WTC11 (cell line): ENCODE measurements around the gene RBM10. TPM values are rescaled to one million over a fixed set of nuclear protein-coding genes. Genes with fewer than 3 reads are reported as not detected.

Experiments used
- ATAC-seq: fragments of 200-7000 bp; cut with Tn5 transposase; 2 replicates; pipeline ENCODE4 v1.10.0; 2021; ENCODE audit warnings: mild to moderate bottlenecking, moderate library complexity
- CTCF ChIA-PET: fragments of 300-600 bp; sonication (Branson Sonifier 250); formaldehyde crosslinking; loops from one replicate; lab custom pipeline; 2021; ENCODE audit warnings: antibody characterized with exemption; lab: Charles Lee
- POLR2A ChIA-PET: fragments of 350-600 bp; sonication (Branson Sonifier 250); formaldehyde crosslinking; loops from one replicate; lab custom pipeline; 2021; ENCODE audit warnings: antibody characterized with exemption; lab: Charles Lee
- DNase-seq: peaks from one replicate; pipeline ENCODE4 v3.0.0; 2021; ENCODE audit warnings: low spot score
- H3K27ac Mint-ChIP-seq: 2 replicates; pipeline ENCODE4 v1.8.0; 2021; ENCODE audit warnings: mixed read lengths
- H3K27me3 Mint-ChIP-seq: 2 replicates; pipeline ENCODE4 v1.8.0; 2021; ENCODE audit warnings: low read depth, mild to moderate bottlenecking, moderate library complexity, mixed read lengths
- H3K36me3 Mint-ChIP-seq: 2 replicates; pipeline ENCODE4 v1.8.0; 2021; ENCODE audit warnings: mixed read lengths
- H3K4me1 Mint-ChIP-seq: 2 replicates; pipeline ENCODE4 v1.8.0; 2022; ENCODE audit warnings: mixed read lengths
- H3K4me3 Mint-ChIP-seq: 2 replicates; pipeline ENCODE4 v1.8.0; 2021; ENCODE audit warnings: mild to moderate bottlenecking, moderate library complexity, mixed read lengths
- H3K9me3 Mint-ChIP-seq: 2 replicates; pipeline ENCODE4 v1.8.0; 2021; ENCODE audit warnings: mixed read lengths
- ATF3 ChIP-seq: sonication (generic); formaldehyde crosslinking; conservative IDR thresholded peaks from 2 replicates; pipeline ENCODE4 v1.8.1; 2022; ENCODE audit warnings: mild to moderate bottlenecking, missing genetic modification reagents
- FOXP4 ChIP-seq: sonication (generic); formaldehyde crosslinking; IDR thresholded peaks from 2 replicates; pipeline ENCODE4 v1.8.0; 2022; ENCODE audit warnings: mild to moderate bottlenecking, missing genetic modification reagents
- IRF1 ChIP-seq: sonication (generic); formaldehyde crosslinking; IDR thresholded peaks from 2 replicates; pipeline ENCODE4 v1.8.0; 2023; ENCODE audit warnings: missing genetic modification reagents
- JUN ChIP-seq: sonication (generic); formaldehyde crosslinking; IDR thresholded peaks from 2 replicates; pipeline ENCODE4 v1.8.0; 2023; ENCODE audit warnings: mild to moderate bottlenecking, missing genetic modification reagents
- MLX ChIP-seq: sonication (generic); formaldehyde crosslinking; IDR thresholded peaks from 2 replicates; pipeline ENCODE4 v1.8.1; 2023; ENCODE audit warnings: mild to moderate bottlenecking, missing genetic modification reagents, moderate library complexity
- NFYB ChIP-seq: sonication (generic); formaldehyde crosslinking; conservative IDR thresholded peaks from 2 replicates; pipeline ENCODE4 v1.8.0; 2022; ENCODE audit warnings: low read depth, missing genetic modification reagents
- OVOL2 ChIP-seq: fragments of 250-450 bp; sonication (Bioruptor Pico); IDR thresholded peaks from 2 replicates; pipeline ENCODE4 v1.9.0; 2021; ENCODE audit warnings: mild to moderate bottlenecking, borderline replicate concordance
- PREB ChIP-seq: sonication (generic); formaldehyde crosslinking; IDR thresholded peaks from 2 replicates; pipeline ENCODE4 v1.8.1; 2022; ENCODE audit warnings: mild to moderate bottlenecking, missing genetic modification reagents, moderate library complexity, borderline replicate concordance
- PRRX2 ChIP-seq: fragments of 250-450 bp; sonication (Bioruptor Pico); IDR thresholded peaks from 2 replicates; pipeline ENCODE4 v1.8.0; 2021; ENCODE audit warnings: mild to moderate bottlenecking
- SP1 ChIP-seq: sonication (generic); formaldehyde crosslinking; conservative IDR thresholded peaks from 2 replicates; pipeline ENCODE4 v1.8.1; 2022; ENCODE audit warnings: missing genetic modification reagents
- TEAD4 ChIP-seq: sonication (generic); formaldehyde crosslinking; IDR thresholded peaks from 2 replicates; pipeline ENCODE4 v1.8.0; 2022; ENCODE audit warnings: mild to moderate bottlenecking, missing genetic modification reagents
- ZBTB43 ChIP-seq: sonication (generic); formaldehyde crosslinking; IDR thresholded peaks from 2 replicates; pipeline ENCODE4 v1.8.1; 2023; ENCODE audit warnings: mild to moderate bottlenecking, missing genetic modification reagents
- ZNF263 ChIP-seq: sonication (generic); formaldehyde crosslinking; IDR thresholded peaks from 2 replicates; pipeline ENCODE4 v1.8.1; 2022; ENCODE audit warnings: low read depth, mild to moderate bottlenecking, moderate library complexity, missing genetic modification reagents
- ZNF281 ChIP-seq: sonication (generic); formaldehyde crosslinking; IDR thresholded peaks from 2 replicates; pipeline ENCODE4 v1.8.0; 2023; ENCODE audit warnings: mild to moderate bottlenecking, missing genetic modification reagents
- ZNF317 ChIP-seq: sonication (generic); formaldehyde crosslinking; IDR thresholded peaks from 2 replicates; pipeline ENCODE4 v1.8.1; 2023; ENCODE audit warnings: low read depth, mild to moderate bottlenecking, moderate library complexity, missing genetic modification reagents, borderline replicate concordance
- ZNF423 ChIP-seq: fragments of 250-450 bp; sonication (Bioruptor Pico); IDR thresholded peaks from 2 replicates; pipeline ENCODE4 v2.1.2; 2022; ENCODE audit warnings: mild to moderate bottlenecking, moderate library complexity
- total RNA-seq: library from RNA; stranded (reverse); gene quantifications from 3 replicates; pipeline ENCODE4 v1.2.3, GENCODE V29; 2021

The RBM10 gene
- total RNA-seq, 1 experiment from 2014 or later, result 66.1 TPM

GRCh38 chrX:47170861-47171692, 26.1 kb downstream of the RBM10 start:
- Mint-ChIP-seq H3K27me3 (no peaks in the 10 kb centered on the region), H3K36me3 (peaks cover 6% of the 10 kb centered on the region; the same call in 1 of the 2 replicates), H3K4me1 (no peaks in the 10 kb centered on the region), H3K27ac (no peak overlapping the region), H3K4me3 (no peak overlapping the region), H3K9me3 (no peaks in the 10 kb centered on the region)
- ATAC-seq (no peak), DNase-seq (no peak)
- TF ChIP-seq ZBTB43 (no peak), PREB (no peak), NFYB (CRISPR knock-in tag) (no peak), ATF3 (no peak)
- CTCF ChIA-PET, result no interaction called here
- POLR2A ChIA-PET, result no interaction called here

GRCh38 chrX:47171996-47172395, 27.0 kb downstream of the RBM10 start:
- ATAC-seq (no peak), DNase-seq (no peak)
- no peaks in the 10 kb centered on the region for H3K9me3 Mint-ChIP-seq
- no peaks in the 10 kb centered on the region for H3K4me1 Mint-ChIP-seq
- TF ChIP-seq OVOL2 (no peak), ZNF317 (no peak), ZNF281 (CRISPR knock-in tag) (no peak), SP1 (CRISPR knock-in tag) (no peak), PRRX2 (CRISPR knock-in tag) (no peak), JUN (CRISPR knock-in tag) (no peak), ZNF423 (CRISPR knock-in tag) (no peak), MLX (CRISPR knock-in tag) (no peak), PREB (no peak), ZNF263 (CRISPR knock-in tag) (no peak), IRF1 (CRISPR knock-in tag) (no peak), FOXP4 (no peak), TEAD4 (CRISPR knock-in tag) (no peak)
- peaks cover 12% of the 10 kb centered on the region for H3K36me3 Mint-ChIP-seq
- no peak overlapping the region for H3K27ac Mint-ChIP-seq
- no peaks in the 10 kb centered on the region for H3K27me3 Mint-ChIP-seq
- no peak overlapping the region for H3K4me3 Mint-ChIP-seq
- ChIA-PET CTCF (interaction anchor here (1.1 kb wide), 1 partner anchor 27 kb away, joined by 3 read pairs; the partner anchor contains the start of genes NDUFB11 and RBM10), POLR2A (no interaction called here)
